Stimulated activated CD8-positive, alpha-beta memory T cell treated with anti-CD3 and anti-CD28 coated beads, Interleukin-2, amount 100 ng/mL, for 1 hour (primary cell): ENCODE measurements around the gene NCKAP5.

Experiments
- DNase-seq, 2 donors: peaks; one replicate each; pipeline ENCODE4 v3.0.0-alpha.2; 2020; ENCODE audit warnings: low read depth in 2 of 2

Gene NCKAP5

DNA sequence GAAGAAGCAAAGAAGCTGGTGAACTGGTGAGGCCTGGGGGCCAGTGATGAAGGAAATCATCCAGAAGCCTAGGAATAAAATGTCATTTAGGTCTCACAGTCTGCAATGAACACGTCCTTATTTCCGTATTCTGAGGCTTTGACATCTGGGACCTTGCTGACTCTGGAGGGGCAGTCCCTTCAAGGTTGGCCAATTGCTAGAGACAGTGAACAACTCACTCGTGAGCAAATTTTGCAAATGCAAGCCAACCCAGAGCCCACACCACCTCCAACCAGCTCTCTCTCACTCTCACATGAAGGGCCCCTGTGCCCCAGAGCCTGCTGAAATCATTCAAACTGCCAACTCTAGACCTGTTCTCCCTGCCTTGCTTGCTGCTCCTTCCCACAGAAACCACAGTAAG, 619.2 kb downstream of the NCKAP5 start:
- no peak for DNase-seq

DNA sequence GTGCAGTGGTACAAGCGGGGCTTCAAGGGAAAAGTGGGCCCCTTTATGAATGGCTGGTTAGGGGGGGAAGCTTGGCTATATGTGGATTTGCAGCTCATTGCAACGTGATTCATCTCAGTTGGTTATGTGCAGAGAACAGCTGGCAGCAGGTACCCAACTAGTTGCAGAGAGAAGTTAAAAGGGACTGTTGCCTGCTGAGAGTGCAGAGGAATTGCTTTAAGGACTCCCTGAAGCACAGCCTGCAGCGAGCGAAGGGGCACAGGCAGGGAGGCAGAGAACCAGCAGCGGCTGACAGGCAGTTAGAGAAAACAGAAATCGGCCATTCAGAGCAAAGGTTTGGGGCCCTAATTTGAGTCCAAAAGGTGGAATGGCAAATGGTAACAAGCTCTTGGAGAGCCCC, 620.1 kb downstream of the NCKAP5 start:
- DNase-seq: no peak

DNA sequence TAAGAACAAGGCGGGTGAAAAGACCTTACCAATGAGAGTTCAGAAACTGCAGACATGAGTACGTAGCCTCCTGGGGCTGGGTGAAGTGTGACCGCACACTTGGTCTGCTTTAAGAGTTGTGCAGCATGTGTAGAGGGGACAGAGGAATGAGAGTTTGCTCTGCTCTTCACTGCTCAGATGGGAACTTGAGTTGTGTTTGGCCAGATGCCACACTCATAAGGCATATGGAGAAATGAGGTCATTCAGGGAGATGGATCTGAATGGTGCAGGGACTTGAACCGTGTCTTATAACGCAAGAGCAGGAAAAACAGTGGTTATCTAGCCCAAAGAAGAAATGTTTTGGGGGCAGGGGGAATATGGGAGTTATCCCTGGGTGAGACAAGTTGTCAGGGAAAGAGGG, 624.4 kb downstream of the NCKAP5 start:
- no peak for DNase-seq

DNA sequence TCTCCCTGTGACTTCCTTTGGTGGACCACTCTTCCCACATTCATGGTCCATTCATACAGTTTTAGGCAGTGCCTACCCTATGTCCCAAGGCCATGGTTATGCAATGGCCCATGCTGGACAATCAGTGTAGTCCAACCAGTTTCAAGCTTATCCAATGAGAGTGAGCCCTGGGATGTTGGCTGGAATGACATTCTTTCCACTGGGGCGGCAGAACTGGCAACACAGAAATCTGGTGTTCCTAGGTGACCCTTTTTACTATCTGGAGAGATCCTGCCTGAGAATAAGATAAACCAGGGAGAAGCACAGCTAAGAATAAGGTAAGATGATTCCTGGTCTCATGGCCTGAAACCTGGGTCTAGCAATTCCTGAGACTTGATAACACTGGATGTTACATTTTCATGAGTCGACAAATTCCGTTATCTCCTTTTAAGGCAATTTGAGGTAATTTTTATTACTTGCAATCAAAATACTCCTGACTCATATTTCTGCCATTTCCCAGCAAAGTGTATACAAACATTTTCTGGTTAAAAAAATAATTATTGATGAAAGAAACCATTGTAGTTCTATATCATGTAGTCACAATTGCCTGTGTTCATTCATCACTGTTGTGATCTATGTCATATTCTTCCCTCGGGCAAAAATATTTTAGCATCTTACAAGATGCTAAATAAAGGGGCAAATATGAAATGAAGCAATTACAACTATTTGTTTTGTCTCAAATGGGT, 626.8 kb downstream of the NCKAP5 start:
- no peak for DNase-seq

DNA sequence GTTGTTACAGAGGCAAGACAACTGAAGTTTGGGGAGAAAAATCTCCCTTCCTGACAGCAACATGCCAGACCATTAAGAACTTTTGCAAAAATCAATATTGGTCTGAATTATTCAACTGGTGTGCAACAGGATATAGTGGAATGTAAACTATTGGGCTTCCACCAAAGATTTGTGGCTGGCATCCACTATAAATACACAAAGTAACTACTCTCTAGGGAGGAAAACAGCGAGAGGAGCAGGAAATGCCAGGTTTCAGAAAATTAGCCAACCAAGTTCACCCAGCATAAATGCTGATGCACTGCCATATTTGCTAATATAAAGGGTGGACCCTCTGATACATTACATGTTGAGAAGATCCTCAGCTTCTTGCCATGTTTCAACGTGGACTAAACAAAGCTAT, 630.6 kb downstream of the NCKAP5 start:
- DNase-seq: no peak

DNA sequence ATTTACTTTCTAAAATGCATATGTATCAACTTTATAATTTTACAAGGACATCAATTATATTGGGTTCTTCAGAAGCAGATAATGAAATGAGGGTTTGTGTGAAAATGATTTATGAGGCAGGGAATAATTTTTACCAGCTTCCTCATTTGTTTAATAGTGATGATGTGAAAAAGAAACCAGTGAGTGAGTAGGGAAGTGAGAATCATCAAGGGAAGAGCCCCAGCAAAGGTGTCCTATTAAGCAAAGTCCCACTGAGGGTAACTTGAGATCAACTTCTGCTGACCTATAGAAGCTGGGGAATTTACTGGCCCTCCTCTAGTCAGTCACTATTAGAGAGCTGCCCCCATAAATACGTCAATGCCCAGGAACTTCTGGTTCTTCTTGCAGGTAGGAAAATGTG, 631.5 kb downstream of the NCKAP5 start:
- no peak for DNase-seq

DNA sequence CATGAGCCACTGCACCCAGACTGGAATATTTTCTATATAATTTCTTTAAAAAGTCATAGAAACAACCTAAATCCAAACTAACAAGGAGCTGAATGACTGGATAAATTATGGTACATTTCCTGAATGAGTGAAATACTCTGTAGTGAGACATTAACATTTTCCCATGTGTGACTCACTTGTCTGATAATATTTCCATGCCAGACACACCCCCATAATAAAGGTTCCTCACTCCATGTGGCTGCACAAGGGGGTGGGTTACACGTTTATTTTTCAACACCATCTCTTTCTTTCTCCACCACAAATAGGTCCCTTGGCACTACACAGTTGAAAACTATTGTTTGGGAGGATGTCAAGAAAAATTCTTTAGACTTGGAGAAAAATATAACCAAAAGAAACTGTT, 632.0 kb downstream of the NCKAP5 start:
- no peak for DNase-seq

DNA sequence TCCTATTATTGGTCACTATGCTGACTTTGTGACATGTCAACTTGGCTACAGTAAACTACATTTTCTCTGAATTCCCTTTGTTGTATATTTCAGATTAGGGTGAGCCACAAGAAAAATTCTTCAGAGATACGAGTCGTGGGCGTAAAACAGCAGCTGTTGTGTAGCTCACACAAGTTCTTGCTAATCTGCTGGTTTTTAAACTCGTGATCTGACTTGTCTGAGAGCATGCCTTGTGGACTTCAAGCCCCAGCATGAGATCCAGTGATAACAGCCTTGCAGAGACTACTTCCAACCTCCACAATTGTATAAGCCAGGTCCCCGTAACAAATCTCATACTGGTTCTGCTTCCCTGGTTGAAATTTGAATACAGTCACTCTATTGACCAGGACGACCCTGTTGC, 638.5 kb downstream of the NCKAP5 start:
- no peak for DNase-seq

DNA sequence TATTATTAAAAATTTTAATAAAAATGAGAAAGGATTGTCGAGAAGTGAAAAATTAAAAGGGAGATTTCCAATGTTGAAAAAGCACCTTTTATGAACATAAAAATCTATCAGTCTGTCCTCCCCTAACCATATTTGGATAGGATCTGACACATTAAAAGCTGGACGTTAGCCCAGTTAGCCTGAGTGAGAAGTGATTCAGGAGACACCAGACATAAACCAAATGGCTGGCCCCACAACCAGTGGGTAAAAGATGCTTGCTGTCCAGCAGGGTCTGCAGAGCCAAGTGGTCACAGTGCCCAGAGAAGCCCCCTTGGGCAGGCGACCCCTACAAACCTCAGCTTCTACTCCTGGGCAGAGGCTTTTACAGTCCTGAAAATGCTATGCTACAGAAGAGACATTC, 644.5 kb downstream of the NCKAP5 start:
- DNase-seq: no peak

DNA sequence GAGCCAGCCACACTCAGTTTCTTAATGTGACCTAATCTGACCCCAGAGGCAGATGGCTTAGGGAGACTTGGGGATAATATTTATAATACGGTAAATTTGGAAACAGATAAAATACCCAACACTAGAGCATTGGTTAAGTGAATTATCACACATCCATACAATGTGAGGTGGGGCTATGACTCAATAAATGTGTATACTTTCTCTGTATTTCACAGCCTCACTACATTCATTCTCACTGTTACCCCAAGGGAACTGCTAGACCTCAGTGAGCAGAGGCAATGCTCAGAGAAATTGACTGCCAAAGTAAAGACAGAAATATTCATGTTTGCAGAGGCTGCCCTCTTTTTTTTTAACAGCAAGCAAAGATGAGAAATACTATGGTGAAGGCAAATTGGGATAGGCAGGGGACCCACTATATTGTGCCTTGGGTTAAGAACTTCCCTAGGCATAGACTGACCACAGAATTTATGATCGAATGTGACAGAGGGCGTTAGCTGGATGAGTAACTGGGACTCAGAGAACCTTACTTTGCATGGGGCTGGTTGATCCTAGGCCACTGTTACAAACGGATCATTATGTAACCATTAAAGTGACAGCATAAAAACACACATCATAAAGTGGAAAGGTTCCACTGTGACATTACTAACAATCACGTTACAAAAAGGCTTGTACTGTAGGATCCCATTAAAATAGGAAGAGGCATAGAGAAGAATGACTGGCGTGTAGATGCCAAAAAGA, 652.3 kb downstream of the NCKAP5 start:
- no peak for DNase-seq

DNA sequence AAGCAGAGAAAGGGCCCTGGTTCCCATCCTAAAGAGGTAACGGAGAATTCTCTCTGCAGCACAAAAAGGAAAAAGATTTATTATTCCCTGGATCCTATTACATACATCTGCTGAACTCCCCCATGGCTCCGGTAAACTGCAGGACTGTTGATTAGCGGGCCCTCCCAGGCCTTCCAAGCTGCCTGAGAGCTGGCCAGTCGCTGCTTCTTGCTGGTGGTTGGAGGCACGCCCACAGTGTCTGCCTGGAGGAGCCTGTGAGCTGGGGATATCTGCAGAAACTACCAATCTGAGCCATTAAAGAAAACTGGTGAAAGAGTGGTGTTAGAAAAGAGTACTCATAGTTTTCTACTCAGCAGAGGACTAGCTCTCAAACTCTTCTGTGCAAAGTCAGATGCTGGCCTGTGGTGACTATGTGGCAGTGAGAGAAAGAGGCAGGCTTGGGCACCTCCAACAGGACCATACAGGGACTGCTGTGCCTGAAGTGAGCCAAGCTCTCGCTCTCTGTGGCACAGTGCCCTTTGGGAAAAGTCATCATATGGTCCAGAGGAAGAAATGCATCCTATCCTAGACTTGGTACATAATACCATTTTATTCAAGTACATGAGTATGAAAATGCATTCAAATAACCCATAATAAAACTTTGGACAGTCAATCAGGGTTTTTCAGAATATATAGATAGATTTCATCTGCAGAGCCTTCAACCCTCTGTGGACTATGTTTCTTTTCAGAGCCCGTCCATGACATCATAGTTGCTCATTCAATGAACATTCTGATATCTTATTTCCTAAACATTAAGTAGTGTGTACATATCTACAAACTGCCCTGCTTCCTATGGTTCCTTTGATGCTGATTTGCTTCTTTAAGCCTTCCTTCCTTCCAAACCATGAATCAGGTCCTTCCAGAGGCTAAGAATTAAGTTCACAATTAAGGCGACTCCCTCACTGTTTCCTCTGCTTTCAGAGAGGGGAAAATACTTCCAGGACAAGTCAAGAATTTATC, 656.2 kb downstream of the NCKAP5 start:
- DNase-seq: no peak

DNA sequence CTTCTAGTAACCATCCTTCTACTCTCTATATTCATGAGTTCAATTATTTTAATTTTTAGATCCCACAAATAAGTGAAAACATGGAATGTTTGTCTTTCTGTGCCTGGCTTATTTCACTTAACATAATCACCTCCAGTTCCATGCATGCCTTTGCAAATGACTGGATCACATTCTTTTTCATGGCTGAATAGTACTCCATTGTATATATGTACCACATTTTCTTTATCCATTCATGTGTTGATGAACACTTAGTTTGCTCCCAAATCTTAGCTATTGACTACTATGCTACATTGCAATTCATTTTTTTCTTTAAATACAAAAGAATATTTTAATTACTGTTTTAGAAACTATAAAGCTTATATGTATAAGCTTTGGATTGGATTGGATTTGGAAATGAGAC, 657.8 kb downstream of the NCKAP5 start:
- DNase-seq: no peak

DNA sequence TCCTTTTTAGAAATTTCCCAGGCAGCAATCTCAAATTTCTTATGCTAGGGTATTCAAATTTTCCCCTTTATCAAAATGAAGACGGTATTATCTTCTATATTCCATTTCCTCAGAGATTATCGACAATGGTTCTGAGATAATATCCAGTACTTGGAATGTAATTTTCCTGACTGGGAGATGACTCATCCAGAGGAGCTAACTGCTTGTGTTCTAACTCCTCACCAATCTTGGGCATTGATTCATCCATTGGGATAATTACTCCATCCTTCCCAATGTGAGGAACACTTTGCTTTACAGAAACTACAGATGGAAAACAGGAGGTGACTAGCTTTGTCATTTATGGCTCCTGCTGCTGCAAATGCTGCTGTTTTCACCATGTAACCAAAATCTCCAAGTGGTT, 658.8 kb downstream of the NCKAP5 start:
- no peak for DNase-seq

DNA sequence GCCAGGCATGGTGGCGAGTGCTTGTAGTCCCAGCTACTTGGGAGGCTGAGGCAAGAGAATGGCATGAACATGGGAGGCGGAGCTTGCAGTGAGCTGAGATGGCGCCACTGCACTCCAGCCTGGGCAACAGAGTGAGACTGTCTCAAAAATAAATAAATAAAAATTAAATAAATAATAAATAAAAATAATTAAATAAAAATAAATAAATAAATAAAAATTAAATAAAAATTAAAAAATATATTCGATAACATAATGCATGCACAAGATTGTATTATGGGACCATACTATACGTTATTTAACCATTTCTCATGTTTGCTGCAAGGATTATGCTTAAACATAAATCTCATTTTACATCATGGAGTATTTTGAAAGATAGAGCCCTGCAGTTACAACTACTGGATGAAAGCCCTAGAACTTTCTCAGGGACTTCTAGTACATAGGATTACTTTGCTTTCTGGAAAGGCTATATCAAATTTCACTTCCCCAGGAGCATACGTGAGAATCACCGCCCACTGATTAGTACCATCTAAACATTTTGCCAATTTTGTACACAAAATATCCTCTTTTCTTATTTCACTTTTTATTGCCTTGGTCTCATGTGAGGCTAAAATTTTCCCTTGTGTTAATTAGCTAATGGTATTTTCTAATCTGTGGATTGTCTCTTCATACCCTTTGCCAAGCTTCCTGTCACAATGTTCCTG, 664.0 kb downstream of the NCKAP5 start:
- no peak for DNase-seq

DNA sequence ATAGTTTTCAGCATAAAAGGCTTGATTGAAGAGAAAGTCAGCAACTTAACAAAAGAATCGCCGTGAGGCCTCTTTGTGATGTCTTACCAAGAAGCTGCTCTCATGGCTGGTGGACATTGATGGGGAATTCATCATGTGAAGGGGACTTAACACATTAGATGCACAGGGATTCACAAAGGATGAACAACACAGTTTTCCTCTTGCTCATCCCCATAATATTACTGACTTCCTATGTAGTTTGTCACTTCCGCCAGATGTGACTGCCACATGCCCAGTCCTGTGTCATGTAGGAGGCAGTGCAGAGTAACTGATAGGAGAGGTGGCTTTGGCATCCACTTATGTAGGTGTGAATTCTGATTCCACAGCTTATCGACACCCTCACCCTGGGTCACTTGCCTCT, 665.6 kb downstream of the NCKAP5 start:
- no peak for DNase-seq

DNA sequence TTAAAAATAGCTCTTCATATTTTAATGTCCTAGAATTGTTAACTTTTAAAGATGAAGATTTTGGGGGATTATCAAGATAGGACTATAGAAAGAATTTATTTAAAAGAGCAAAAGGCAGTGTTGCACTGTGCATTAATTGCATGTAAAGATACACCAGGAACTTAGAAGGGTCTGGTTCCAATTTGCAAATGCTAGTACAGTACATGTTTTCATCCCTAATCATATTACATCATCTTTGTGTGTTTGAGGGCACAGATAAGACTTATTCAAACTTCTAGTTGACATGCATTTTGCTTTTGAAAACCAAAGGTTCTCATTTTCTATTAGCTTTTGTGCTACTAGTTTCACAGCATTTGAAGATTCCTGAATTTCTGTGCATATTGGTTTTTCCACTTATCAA, 666.6 kb downstream of the NCKAP5 start:
- no peak for DNase-seq

DNA sequence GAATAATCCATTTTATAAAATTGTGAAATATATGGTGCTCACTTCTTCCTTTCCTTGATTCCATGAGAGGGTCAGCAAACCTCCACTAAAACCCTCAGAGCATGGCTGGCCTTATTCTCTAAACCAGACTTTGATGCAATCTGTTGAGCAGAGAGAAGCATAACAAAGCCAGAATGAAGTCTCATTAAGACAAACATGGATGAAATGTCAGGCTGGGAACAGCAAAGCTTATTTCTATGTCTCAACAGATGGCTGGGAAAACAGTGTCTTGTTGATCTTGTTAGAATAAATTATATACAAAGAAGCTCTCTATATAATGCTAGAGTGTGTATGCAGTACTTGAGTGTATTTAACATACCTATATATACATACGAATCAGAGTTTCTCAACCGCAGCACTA, 671.2 kb downstream of the NCKAP5 start:
- no peak for DNase-seq

DNA sequence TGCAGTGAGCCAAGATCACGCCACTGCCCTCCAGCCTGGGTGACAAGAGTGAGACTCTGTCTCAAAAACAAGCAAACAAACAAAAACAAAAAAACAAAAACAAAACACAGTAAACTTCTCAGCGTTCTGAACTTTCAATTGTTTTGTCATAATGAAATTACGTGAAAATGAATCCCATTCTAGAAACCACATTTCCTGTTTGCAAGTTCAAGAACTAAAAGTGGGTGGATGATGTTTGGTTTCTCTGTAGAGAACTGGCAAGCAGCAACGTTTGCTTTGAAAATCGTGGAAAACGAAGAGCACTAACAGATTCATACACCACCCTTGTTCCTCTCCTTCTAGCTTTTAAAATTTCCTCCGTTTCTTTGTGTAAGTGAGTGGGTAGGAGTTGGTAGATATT, 672.2 kb downstream of the NCKAP5 start:
- no peak for DNase-seq

DNA sequence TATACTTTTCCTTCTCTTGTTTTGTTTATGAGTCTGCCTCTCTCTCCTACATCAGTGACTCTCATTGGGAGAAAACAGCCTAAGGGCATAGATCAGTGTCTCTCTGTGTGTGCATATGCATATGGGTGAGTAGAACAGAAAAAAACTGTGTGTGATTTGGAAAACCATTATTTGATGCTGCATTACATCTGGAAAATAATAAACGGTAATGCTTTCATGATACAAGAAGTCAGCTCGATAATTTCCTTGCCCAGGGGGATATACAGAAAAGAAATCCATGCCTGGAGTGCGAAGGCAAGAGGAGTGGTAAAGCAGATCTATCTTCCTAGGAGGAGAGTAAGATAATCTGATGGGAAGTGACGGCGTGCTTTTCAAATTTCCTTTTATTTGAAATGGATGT, 676.8 kb downstream of the NCKAP5 start:
- DNase-seq: no peak

DNA sequence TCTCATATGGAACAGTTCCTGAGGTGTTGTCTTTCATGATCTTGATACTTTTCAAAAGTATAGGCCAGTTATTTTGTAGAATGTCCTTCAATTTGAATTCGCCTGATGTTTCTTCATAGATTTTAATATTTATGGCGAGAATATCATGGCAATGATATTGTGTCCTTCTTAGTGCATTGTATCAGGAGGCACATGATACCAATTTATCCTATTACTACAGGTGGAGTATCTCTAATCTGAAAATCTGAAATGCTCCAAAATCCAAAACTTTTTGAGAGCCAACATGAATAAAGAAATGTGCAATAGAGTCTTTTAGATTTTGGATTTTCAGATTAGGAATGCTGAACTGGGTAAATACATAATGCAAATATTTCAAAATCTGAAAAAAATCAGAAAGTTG, 681.7 kb downstream of the NCKAP5 start:
- DNase-seq: no peak

DNA sequence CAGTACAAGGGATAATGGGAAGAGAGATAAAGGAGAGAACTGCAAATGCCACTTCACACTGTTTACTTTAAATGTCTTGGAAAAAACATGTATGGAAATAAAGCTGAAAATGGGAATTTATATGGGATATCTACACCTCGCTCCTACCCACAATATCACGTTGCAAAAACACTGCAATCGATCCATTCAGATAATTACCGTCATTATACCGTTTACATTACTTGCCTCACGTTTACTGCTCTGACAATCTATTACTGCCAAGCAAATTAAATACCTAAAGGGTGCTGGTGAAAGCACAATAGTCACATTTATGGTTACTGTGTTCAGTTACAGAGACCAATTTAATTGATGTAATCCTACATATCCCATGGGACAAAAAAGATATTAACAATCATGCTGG, 683.6 kb downstream of the NCKAP5 start:
- no peak for DNase-seq

DNA sequence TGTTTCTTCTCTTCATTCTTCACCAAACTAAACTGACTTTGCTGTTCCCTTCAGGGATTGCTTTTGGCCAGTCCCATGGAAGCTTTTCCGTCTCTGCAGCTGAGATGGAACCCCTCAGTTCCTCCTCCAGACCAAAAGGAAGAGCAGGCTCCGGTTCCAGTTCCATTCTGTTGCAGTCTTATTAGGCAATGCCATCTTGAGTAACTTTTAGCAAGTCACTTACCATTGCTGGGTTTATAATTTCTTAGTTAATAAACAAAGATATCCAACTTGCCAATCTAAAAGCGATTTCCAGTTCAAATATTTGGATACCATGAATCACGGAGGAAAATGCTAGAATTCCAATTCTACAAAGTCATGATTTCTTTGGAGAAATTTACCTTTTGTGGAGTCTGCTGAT, 684.0 kb downstream of the NCKAP5 start:
- no peak for DNase-seq
